H1 (cell line): ENCODE data around the gene ABCA1. TPM values are rescaled to one million over a fixed set of nuclear protein-coding genes. Genes with fewer than 3 reads are reported as not detected.

Source experiments
- CHD1 ChIP-seq: IDR thresholded peaks from 2 replicates; pipeline ENCODE4 v1.6.1; 2012; ENCODE audit warnings: low read depth, low read length, improper control_type of control experiment
- CHD2 ChIP-seq: IDR thresholded peaks from 2 replicates; pipeline ENCODE4 v1.6.1; 2012; ENCODE audit warnings: low read length, improper control_type of control experiment
- GTF2F1 ChIP-seq: IDR thresholded peaks from 2 replicates; pipeline ENCODE4 v1.6.1; 2012; ENCODE audit warnings: low read depth, low read length, improper control_type of control experiment, borderline replicate concordance
- RAD21 ChIP-seq, 2 experiments: IDR thresholded peaks in 1 of 2; conservative IDR thresholded peaks in 1 of 2; 2 replicates each; pipeline ENCODE4 v1.6.1; 2011; ENCODE audit warnings: low read depth in 2 of 2, low read length in 2 of 2, improper control_type of control experiment in 1 of 2, inconsistent platforms in 1 of 2, mild to moderate bottlenecking in 1 of 2, moderate library complexity in 1 of 2
- SIN3A ChIP-seq, 2 experiments: IDR thresholded peaks in 1 of 2; conservative IDR thresholded peaks in 1 of 2; 2 replicates each; pipeline ENCODE4 v1.6.1; 2011 to 2012; ENCODE audit warnings: low read length in 2 of 2, improper control_type of control experiment in 1 of 2, low read depth in 1 of 2, mild to moderate bottlenecking in 1 of 2
- ZNF274 ChIP-seq: IDR thresholded peaks from 2 replicates; pipeline ENCODE4 v1.7.0; 2012; ENCODE audit warnings: low read length, borderline replicate concordance; ENCODE audit errors: extremely low read depth
- polyA plus RNA-seq, 7 experiments: library from polyadenylated mRNA; depleted of rRNA in 3 of 7; stranded (reverse) in 5 of 7; unstranded in 2 of 7; fragments of >200 nt in 5 of 7; fragments of 200-250 nt in 2 of 7; gene quantifications; 1 replicate in 5 of 7; 2 replicates in 1 of 7; 4 replicates in 1 of 7; pipeline versions ENCODE4 v1.2.1 to v1.2.3, GENCODE V29; 2011 to 2013; ENCODE audit warnings: missing spikeins in 2 of 7, mixed read lengths in 2 of 7
- total RNA-seq: library from RNA; stranded (reverse); fragmentation: NEBNext Ultra II Directional; extraction: Animal tissue kit (Norgen Biotek cat#: 25700); gene quantifications from 2 replicates; pipeline ENCODE4 v1.2.1, GENCODE V29; 2021
- TF ChIP-seq, protein P1 (sequence below), 3 experiments: IDR thresholded peaks; 1 replicate in 2 of 3; 2 replicates in 1 of 3; pipeline versions ENCODE4 v1.5.1 to v1.6.1; 2011; ENCODE audit warnings: low read length in 3 of 3, mild to moderate bottlenecking in 3 of 3, inconsistent platforms in 2 of 3, low read depth in 1 of 3, moderate library complexity in 1 of 3; ENCODE audit not compliant: insufficient read depth in 1 of 3; ENCODE audit errors: control extremely low read depth in 1 of 3

Gene ABCA1
- total and polyA plus RNA-seq, 2 of the 8 experiments (the other 6 are each of a cell fraction or from before 2014, with no cell fraction given): 6.9 to 7.8 TPM

DNA sequence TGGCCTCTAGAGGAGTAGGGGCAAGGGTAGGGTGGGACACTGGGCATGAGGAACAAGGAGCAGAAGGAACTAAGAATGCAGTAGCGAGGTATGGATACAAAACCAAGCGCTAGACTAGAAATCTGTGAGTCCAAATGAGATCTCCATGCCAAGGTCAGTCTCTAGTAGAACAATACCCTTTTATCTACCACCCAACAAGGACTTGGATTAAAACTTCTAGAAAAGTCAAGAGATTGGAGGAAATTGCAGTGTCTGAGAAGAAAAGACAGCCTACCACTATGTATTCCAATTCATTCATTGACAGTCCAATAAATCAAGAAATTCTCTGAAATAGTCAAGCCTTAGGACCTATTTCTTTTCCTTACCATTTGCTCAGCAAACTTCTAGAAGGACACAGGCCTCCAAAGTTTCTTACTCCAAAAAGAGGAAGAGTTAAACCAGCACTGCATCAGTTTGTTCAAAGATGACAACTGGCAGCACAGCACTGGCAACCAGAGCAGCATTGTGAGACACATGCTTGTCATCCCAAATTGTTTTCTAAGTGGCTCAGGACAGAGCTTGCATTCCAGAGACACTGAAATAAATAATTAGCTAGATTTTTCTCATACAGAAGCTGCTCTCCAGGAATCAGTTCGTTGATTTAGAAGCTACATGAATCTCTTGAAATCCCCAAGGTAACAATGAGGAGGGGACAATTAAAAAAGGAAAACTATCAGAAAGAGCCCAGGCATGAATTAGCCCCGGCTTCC is 22.6 kb downstream of the ABCA1 start (continued):
- TF ChIP-seq GTF2F1: no peak
- no peak for TF ChIP-seq RAD21 (IDR thresholded peaks at IDR 0.05 in 1 of 2, conservative IDR thresholded peaks at IDR 0.05 in 1 of 2; ENCODE audit: low read depth in 2 of 2, low read length in 2 of 2)
- no peak for TF ChIP-seq CHD2
- TF ChIP-seq, protein P1, sequence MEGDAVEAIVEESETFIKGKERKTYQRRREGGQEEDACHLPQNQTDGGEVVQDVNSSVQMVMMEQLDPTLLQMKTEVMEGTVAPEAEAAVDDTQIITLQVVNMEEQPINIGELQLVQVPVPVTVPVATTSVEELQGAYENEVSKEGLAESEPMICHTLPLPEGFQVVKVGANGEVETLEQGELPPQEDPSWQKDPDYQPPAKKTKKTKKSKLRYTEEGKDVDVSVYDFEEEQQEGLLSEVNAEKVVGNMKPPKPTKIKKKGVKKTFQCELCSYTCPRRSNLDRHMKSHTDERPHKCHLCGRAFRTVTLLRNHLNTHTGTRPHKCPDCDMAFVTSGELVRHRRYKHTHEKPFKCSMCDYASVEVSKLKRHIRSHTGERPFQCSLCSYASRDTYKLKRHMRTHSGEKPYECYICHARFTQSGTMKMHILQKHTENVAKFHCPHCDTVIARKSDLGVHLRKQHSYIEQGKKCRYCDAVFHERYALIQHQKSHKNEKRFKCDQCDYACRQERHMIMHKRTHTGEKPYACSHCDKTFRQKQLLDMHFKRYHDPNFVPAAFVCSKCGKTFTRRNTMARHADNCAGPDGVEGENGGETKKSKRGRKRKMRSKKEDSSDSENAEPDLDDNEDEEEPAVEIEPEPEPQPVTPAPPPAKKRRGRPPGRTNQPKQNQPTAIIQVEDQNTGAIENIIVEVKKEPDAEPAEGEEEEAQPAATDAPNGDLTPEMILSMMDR (IDR thresholded peaks at IDR 0.05; ENCODE audit: control extremely low read depth in 1 of 3, insufficient read depth in 1 of 3, low read depth in 1 of 3, low read length in 3 of 3): no peak
- TF ChIP-seq SIN3A (conservative IDR thresholded peaks at IDR 0.05 in 1 of 2, IDR thresholded peaks at IDR 0.05 in 1 of 2; ENCODE audit: low read depth in 1 of 2, low read length in 2 of 2): no peak
- no peak for TF ChIP-seq CHD1
- TF ChIP-seq ZNF274: no peak
